Sciatic nerve (tissue), 2 donors: ENCODE results near the gene CDC45. TPM values are rescaled to one million over a fixed set of nuclear protein-coding genes. Genes with fewer than 3 reads are reported as not detected.
"Not testable (repeated sequence)": the region's sequence is repeated elsewhere in the genome, so short reads cannot be mapped to it uniquely, and the experiment has no call there.

Source experiments
- ATAC-seq: fragments of 200-7000 bp; cut with Tn5 transposase; one replicate; pipeline ENCODE4 v1.9.1; 2020; ENCODE audit warnings: mild to moderate bottlenecking, moderate library complexity
- DNase-seq: peaks from one replicate; pipeline ENCODE4 v3.0.0-alpha.2; 2020; ENCODE audit warnings: low spot score
- intact Hi-C: fragments of 100-400 bp; cut with DNase I; formaldehyde crosslinking; loops from one replicate; pipeline ENCODE4 v1.14.2; 2022
- total RNA-seq: library from RNA; stranded (reverse); fragmentation: NEBNext Ultra II Directional; extraction: Animal tissue kit (Norgen Biotek cat#: 25700); gene quantifications from one replicate; pipeline ENCODE4 v1.2.1, GENCODE V29; 2021
- donor health status: DM: no; HTN: no; CAD: no.
- donor health status: DM: no; HTN: no; CAD: no.

Gene CDC45
- total RNA-seq, 1 donor from 2014 or later: not detected

DNA sequence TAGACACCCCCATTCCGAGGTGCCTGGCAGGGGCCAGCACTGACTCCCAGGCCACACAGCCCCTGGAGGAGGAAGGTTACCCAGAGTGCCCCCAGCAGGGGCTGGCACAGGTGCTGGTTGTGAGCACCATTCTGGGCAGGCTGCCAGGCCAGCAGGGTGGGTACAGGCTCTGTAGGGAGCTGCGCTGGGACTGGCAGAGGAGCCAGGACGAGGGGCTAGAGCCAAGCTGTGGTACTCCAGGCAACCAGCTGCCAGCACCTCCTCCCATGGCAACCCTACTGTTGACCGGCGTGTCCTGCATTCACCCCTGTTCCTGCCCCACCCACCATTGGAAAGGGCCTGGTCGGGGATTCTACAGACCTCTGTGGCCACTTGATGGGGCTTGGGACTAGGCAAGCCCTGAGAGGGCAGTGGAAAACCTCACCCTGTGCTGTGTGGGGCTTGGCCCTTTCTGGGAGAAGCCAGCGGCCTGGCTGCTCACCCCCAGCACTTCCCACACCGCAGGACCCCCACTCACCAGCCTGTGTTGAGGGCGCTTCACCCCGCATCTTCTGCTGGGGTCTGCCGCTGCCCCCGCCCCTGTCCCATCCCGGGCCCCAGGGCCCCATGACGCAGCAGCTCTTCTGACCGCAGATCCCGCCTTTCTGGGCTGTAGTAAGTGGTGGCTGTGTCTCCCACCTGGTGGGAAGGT, 42.6 kb downstream of the CDC45 start:
- ATAC-seq (no peak), DNase-seq (no peak)
- intact Hi-C loops: no loop called here

DNA sequence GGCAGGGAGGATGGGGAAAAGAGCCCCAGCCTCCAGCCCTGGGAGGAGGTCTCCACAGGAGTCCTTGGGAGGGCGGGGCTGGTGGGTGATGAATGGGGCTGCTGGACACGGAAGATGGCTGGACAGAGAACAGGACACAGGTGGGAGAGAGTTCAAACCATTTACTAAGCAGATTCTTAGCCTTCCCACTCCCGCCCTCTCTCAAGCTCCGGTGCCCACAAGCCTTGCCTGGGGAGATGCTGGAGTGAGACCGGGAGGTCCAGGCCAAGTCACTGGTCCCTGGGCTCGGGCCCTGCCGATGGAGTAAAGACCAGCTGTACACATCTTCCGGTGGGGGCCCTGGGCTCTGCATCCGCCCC, 43.1 kb downstream of the CDC45 start:
- no peak for DNase-seq
- ATAC-seq: no peak
- intact Hi-C loops: no loop called here

DNA sequence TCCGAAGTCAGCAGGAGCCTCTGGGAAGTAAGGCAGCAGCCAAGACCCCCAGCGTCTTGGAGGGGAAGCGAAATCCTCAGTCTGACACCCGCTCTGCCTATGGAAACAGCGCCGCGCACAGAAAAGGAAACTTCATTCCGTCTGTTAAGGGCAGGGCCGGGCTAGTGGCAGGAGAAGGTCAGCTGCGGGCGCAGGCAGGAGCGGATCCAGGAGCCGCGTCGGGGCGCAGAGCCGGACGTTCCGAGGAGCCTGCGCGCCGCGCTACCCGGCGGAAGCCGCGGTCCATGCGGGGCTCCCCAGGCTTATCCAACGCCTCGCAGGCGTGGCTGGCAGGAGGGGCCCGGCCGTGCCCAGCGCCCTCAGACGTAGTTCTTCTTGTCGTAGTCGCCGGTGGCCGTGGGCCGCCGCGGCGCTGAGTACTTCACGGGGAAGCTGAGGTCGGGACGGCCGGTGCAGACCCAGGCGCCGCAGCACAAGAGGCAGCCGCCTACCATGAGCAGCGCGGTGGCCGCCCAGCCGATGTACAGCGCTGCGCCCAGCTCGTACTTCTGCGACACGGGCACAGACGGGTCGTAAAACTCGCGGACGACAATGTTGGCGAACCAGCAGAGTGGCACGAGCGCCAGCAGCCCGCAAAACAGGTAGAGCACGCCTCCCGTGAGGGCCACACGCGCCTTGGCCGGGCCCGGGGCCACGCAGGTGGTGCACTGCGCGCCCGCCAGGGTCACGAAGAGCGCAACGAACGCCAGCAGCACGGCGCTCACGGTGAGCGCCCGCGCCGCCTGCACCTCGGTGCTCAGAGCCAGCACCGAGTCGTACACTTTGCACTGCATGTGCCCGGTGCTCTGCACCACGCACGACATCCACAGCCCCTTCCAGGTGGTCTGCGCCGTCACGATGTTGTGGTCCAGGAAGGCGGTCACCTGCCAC, 43.8 kb downstream of the CDC45 start:
- intact Hi-C loops: no loop called here

DNA sequence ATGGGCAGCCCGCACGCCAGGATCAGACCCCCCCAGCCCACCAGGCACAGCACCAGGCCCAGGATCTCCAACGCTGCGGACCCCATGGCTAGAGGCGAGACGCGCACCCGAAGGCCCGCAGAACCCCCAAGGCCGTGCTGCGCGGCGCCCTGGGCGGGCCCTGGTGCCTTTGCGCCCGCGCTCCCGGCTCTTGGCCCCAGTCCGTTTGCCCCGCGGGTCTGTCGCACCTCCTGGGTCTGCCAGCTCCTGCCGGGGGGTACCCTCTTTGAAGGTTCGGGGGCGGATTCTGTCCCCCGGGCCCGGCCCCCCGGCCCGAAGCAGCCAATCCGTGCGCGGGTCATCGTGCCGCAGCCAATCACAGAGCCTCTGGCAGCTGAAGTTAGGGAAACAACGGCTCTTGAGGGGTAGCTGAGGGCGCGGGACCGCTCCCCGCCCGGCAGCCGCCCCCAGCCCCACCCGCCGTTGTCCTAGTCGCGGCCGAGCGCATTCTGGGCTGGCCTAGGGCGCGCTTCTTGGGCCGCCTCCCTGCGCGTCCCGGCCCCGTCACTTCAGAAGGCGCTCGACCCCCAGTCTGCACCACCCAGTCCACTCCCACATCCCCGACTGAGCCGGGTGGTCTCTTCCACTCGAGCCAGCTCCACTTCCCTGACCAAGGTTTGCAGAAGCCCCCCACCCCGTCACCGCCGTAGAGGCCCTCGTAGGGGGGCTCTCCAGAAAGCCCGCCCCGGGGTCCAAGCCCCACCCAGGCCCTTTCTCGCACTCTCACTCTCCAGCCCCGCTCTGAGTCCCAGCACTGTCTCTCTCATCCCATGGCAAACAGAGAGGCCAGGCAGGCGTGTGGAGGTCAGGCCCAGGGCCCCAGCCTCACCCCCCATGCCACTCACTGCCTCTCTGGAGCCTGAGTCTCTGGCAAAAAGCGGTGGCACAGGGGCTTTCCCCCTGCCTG, 44.7 kb downstream of the CDC45 start, which contains the start of gene CLDN5:
CLDN5 (minus strand) TSS at position 241 of the 946 bp plus-strand sequence; CDS start at position 86, 155 bp downstream.
- intact Hi-C loops: no loop called here
- DNase-seq: no peak
- peak; percentile 29 for ATAC-seq

More for the DNA sequence above, 43.8 kb downstream of the CDC45 start:
- no peak for DNase-seq
- ATAC-seq: no peak

DNA sequence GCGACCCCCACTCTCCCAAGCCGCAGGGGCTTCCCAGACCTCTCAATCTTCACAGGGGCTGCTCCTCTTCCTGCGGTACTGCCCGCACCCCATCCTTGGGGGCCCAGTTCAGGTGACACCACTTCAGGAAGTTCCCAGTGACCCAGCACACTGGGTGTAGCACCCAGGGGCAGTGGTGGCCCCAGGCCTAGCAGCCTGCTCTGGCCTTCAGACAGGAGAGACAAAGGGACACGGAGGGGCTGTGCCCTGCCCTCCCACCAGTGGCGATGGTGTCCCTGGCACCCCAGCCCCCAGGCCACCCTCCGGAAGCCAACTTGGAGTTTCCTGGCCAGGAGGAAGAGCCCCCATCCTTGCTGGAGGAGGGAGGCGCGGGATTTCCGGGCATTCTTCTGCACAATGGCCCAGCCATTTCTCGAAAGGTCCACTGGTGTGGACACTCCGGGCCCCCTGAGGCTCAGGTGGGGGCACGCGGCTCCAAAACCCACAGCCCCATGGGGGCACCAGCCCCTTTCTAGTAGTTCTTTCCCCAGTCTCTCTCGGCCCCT, 45.5 kb downstream of the CDC45 start:
- intact Hi-C loops: no loop called here

DNA sequence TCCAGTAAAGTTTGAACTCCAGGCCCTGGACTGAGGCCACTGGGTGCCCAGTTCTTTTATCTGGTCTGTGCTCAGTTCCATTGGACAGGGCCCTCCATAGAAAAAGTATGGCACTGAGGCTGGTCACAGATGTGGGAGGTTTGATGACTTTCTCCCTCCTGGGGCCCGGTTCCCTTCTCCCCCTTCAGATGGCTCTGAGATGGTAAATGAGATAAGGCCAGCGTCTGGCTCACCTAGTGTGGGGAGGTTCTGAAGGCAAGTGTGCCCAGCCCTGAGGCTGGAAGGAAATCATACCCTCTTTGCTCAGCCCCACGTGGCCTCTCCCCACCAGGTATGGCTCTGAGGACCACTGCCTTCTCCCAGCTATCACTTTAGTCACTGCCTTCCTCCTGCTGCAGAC, 45.9 kb downstream of the CDC45 start:
- intact Hi-C loops: no loop called here
- ATAC-seq (no peak), DNase-seq (no peak)

More for the DNA sequence above, 45.5 kb downstream of the CDC45 start:
- DNase-seq: no peak
- no peak for ATAC-seq

DNA sequence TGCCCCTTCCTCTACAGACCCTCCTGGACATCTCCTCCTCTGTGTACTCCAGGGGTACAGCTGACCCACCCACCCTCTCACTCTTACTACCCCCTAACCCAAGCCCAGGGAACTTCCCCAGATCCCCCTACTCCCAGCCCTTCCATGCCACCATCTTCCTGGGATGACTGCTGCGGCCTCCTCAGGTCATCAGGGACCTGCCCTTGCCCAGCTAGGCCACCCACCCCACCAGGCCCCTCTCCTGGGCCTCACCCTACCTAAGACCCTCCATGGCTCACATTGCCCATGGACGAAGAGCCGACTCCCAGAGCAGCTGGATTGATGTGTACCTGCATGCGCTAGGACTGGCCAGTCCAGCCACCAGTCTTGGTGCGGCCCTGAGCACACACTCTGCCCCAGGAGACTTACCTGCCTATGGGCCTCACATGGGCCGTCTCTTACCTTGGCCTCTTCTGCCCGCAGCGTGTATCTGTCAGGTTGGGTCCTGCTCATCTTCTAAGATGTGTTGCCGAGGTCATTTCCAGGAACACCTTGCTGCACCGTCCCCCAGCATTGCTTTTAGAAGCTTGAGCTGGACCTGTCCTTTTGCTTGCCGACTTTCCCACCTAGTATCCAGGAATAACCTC, 46.5 kb downstream of the CDC45 start:
- ATAC-seq (no peak), DNase-seq (no peak)
- intact Hi-C loops: no loop called here

DNA sequence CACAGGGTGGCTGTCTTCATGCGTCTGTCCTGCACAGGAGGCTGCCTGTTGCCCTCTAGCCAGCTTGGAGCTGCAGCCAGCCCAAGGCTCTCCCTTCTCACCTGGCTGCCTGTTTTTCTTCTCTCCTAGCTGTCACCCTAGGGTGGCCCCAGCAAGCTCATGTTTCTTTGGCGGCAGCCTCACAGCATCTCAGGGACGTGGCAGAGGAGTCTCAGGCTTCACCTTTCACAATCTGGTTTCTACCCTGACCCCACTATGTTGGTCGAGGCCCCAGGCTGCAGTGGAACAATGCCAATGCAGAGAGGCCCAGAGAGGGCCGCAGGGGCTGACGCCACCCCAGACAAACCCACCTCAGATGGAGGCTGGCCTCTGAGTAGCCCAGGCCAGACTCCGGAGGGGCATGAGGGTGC, 47.0 kb downstream of the CDC45 start:
- DNase-seq (no peak), ATAC-seq (no peak)
- intact Hi-C loops: no loop called here

DNA sequence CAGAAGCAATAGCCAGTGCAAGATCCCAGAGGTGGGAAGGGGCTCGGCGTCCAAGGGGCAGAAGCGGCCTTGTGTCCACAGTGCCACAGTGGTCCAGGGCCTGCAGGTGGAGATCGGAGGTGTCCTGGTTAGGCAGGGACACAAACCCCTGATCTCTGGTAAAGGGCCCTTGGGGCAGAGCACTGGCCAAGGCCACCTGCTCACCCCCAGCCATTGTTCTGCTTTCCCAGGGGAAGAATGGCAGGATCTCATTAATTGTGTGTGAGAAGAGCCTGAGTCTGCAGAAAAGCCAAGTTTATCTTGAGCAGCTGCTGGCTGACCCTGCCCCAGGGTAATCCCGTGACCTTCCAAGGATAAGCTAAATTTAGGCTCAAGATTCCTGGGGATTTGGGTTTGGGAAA, 47.6 kb downstream of the CDC45 start:
- intact Hi-C loops: no loop called here
- ATAC-seq (no peak), DNase-seq (peak; percentile 6)

DNA sequence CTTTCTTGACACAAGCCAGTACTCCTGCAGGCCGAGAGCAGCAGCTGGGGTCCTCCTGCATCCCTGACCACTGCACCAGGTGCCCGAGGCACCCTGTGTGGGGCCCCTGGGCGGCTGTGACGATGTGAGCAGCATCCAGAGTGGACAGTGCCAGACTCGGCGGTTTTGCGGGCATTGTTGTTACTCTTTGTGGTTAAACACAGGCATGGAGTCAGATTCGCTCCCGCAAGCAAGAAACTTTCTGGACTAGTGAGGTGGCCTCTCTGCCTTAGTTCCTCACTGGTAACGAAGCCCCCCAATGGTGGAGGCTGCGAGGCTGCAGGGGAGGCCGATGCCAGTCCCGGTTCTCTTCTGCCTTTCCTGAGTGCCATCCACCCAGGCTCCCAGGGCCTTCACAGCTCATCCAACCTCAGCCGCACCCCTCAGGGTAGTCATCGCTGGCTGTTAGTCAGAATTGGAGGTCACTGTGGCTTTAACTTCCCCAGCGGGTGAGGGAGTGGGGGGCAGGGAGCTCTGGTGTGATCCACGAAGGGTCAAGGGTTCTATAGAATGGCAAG, 48.2 kb downstream of the CDC45 start:
- DNase-seq (no peak), ATAC-seq (no peak)
- intact Hi-C loops: no loop called here

DNA sequence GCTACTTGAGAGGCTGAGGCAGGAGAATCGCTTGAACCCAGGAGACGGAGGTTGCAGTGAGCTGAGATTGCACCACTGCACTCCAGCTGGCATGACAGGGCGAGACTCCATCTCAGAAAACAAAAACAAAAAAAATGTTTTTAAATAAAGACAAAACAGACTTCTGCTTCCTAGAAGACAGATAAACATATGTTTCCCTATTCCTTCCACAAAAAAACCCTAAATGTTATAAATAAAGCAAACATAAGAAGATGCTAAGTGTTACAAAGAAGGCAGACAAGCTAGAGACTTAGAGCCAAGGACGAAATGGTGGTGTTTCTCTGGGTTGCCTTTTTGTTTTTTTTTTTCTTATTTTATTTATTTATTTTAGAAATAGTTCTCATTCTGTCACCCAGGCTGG, 50.1 kb downstream of the CDC45 start:
- ATAC-seq: no peak
- intact Hi-C loops: no loop called here
- DNase-seq: no peak

DNA sequence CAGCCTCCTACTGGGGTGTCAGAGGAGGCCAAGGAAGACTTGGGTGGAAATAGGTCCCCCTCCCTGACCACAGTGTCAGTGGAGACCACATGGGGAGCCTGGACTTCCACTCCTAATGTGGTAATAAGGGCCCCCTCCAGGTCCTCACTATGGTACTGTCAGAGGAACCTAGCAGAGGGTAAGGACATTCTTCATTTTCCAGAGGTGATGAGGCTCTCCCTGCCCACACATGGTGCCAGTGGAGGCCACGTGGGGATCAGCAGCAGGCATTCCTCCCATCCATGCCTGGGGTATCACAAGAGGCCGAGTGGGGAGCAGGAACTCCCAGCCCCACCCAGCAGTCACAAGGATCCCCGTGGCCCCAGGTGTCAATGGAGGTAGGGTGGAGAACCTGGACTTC, 51.0 kb downstream of the CDC45 start:
- DNase-seq: no peak
- ATAC-seq: no peak
- intact Hi-C loops: no loop called here

DNA sequence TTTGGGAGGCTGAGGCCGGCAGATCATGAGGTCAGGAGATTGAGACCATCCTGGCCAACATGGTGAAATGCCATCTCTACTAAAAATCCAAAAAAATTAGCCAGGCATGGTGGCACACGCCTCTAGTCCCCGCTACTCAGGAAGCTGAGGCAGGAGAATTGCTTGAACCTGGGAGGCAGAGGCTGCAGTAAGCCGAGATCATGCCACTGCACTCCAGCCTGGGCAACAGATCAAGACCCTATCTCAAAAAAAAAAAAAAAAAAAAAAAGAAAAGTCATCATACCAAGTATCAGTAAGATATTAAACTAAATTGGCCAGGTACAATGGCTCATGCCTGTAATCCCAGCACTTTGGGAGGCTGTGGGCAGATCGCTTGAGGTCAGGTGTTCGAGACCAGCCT, 51.6 kb downstream of the CDC45 start:
- intact Hi-C loops, DNase-seq, ATAC-seq: not testable (repeated sequence)

DNA sequence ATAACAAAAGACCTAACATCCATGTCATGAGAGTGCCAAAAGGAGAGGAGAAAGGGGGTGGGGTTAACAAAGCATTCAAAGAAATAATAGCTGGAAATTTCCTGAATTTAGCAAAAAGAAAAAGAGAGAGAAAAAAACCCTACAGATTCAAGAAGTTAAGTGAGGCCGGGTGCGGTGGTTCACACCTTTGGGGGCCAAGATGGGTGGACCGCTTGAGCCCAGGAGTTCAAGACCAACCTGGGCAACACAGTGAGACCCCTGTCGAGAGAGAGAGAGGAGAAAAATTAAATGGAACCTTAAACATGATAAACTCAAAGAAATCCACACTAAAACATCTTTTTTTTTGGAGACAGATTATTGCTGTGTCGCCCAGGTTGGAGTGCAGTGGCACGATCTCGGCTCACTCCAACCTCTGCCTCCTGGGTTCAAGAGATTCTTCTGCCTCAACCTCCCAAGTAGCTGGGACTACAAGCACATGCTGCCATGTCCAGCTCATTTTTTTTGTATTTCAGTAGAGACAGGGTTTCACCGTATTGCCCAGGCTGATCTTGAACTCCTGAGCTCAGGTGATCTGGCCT, 53.4 kb downstream of the CDC45 start:
- no peak for ATAC-seq
- no peak for DNase-seq
- intact Hi-C loops: no loop called here

DNA sequence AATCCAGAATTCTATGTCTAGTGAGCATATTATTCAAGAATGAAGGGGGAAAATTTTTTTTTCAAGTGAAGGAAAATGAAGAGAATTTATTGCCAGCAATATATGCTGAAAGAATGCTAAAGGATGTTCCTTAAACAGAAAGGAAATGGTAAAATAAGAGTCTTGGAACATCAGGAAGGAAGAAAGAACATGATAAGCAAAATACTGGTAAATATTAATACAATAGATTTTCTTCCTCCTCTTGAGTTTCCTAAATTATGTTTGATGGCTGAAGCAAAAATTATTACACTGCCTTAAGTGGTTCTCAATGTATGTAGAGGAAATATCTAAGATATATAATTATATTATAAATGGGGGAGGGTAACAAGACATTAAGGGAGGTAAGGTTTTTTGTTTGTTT, 54.1 kb downstream of the CDC45 start:
- intact Hi-C loops: no loop called here
- ATAC-seq: no peak

DNA sequence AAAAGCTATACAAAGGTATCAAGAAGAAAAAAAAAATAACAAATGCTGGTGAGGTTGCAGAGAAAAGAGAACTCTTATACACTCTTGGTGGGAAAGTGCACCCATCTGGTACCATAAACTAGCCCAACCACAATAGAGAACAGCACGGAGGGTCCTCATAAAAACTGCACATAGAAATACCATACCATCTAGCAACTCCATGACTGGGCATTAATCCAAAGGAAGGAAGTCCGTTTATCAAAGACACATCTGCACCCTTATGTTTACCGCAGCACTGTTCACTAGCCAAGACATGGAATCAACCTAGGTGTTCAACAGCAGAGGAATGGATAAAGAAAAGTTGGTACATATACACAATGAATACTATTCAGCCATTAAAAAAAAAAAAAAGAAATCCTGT, 55.3 kb downstream of the CDC45 start:
- ATAC-seq (no peak), DNase-seq (no peak)
- intact Hi-C loops: no loop called here

More for the DNA sequence above, 54.1 kb downstream of the CDC45 start:
- no peak for DNase-seq

DNA sequence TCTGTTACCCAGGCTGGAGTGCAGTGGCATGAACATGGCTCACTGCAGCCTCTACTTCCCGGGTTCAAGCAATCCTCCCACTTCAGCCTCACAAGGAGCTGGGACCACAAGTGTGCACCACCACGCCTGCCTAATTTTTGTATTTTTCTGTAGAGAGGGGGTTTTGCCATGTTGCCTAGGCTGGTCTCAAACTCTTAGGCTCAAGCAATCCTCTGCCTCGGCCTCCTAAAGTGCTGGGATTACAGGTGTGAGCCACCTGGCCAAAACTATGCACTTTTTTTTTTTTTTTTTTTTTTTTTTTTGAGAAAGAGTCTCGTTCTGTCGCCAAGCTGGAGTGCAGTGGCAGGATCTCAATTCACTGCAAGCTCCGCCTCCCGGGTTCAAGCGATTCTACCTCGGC, 56.8 kb downstream of the CDC45 start:
- DNase-seq: no peak
- ATAC-seq: no peak
- intact Hi-C loops: no loop called here

DNA sequence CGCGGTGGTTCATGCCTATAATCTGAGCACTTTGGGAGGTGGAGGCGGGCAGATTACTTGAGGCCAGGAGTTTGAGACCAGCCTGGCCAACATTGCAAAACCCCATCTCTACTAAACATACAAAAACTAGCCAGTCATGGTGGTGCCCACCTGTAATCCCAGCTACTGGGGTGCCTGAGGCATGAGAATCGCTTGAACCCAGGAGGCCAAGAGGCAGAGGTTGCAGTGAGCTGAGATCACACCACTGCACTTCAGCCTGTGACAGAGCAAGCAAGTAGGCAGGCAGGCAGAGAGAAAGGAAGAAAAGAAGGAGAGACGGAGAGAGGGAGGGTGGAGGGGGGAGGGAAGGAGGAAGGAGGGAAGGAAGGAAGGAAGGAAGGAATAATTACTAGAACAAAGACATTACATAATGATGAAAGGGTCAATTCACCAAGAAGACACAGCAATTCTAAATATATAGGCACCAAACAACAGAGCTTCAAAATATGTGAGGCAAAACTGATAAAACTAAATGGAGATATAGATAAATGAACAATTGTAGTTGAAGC, 58.3 kb downstream of the CDC45 start:
- ATAC-seq: no peak
- no peak for DNase-seq
- intact Hi-C loops: no loop called here
